Daoy (cell line): ENCODE measurements around the gene HAPSTR1. TPM values are rescaled to one million over a fixed set of nuclear protein-coding genes. Genes with fewer than 3 reads are reported as not detected.
"Not testable (repeated sequence)": the region's sequence is repeated elsewhere in the genome, so short reads cannot be mapped to it uniquely, and the experiment has no call there.

ENCODE experiments used
- DNase-seq: peaks from one replicate; pipeline ENCODE4 v3.0.0-alpha.2; 2015; ENCODE audit warnings: low read depth
- total RNA-seq: library from RNA; depleted of rRNA; stranded (reverse); fragments of >200 nt; shearing (Covaris generic); gene quantifications from 2 replicates; pipeline ENCODE4 v1.2.3, GENCODE V29; 2014

The HAPSTR1 gene
- total RNA-seq, 1 experiment from 2014 or later = 29.1 TPM

DNA sequence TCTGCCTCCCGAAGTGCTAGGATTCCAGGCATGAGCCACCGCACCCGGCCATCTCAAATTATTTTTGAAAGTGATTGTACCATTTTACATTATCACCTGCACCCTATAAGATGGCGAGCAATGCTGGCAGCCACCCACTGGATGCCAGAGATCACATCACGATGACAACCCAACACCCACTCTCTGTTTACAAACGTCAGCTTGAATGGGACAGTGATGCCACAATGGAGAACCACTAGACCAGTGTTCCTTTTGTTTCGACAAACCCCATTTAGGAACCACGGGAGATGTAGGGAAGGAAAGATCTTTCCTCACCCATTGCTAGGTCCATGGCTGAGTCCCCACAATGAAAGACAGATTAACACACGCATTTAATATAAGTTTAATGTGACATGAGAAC lies 20.1 kb upstream of the HAPSTR1 start:
- DNase-seq = no peak

DNA sequence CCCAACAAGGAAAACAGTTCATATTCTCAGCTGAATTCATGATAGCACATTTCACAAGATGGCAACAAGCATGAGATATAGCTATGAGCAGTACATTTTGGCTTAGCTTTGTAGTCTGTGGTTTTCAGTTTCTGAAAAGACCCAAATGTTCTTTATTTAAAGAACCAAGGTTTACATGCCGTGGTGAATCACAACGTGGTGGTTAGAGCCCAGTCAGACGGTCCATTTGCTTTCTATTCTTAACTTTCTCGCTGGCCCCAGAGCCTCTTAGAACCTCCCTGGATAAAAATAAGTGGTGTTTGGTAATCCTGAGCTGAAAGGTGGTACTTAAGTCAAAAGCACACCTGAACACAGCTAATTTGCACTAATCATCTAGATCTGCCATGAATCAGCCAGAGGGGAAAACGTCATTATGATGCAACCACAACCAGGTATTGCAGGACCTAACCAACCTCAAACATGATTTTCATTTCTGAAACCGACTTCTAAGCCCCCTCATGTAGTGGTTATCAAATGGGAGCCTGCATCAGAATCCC lies 18.6 kb upstream of the HAPSTR1 start:
- peak; percentile 54 for DNase-seq

DNA sequence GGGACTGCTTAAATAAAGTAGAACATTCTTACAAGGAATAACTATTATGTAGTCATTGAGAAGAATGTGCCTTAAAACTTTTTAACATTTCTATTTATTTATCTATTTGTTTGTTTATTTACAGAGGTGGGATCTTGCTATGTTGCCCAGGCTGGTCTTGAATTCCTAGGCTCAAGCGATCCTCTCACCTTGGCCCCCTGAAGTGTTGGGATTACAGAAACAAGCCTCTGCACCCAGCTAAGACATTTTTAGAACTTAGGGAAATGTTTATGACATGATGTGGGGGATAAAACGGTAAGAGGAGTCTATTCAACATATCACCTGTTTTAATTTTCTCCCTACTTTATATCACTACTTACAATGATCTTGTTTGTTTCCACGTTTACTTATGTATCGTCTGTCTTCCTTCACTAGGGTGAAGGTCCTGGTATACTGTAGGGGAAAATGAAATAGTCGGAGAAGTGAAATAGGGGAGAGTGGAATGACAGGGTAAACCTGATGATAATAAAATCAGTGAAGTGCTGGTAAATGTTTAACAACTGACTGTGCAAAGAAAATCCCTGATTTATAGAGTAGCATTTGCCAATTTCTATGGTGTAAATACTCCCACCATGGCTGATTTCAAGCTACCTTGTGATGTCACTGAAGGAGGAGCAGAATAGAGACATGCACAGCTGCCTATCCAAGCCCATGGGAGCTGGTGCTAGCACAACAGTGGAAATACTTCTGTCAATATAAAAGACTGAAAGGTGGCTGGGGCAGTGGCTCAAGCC lies 16.0 kb upstream of the HAPSTR1 start:
- no peak for DNase-seq

DNA sequence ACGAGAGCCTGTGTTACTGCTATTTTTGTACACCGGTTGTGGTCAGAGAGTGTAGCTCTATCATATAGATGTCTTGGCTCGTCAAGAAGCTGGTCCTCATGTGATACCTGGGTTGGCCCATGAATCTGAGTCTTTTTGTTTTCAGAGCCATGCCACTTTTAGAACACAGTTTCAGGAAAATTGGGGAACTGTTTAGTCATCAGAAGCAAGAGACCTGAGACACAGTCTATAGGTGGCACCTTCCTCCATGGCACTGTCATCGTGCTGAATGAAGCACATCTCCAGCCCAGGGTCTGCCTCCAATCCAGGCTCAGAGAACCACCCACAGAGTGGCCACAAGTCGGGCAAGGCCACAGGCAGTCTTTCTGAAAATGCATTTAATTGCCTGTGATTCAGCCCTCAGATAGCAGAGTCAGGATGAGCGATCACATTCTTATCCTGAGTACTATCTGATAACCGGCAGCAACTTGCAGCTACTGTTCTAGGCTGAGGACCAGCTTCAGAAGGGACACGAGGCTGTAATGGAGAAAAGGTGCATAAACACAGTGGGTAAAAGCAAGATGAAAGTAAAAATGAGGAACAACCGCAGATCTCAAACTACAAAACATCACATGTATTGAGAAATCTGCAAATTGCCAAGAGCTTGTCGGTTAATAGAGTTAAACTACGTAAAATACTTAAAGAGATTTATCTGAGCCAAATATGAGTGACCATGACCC lies 14.2 kb upstream of the HAPSTR1 start:
- peak; percentile 79 for DNase-seq

DNA sequence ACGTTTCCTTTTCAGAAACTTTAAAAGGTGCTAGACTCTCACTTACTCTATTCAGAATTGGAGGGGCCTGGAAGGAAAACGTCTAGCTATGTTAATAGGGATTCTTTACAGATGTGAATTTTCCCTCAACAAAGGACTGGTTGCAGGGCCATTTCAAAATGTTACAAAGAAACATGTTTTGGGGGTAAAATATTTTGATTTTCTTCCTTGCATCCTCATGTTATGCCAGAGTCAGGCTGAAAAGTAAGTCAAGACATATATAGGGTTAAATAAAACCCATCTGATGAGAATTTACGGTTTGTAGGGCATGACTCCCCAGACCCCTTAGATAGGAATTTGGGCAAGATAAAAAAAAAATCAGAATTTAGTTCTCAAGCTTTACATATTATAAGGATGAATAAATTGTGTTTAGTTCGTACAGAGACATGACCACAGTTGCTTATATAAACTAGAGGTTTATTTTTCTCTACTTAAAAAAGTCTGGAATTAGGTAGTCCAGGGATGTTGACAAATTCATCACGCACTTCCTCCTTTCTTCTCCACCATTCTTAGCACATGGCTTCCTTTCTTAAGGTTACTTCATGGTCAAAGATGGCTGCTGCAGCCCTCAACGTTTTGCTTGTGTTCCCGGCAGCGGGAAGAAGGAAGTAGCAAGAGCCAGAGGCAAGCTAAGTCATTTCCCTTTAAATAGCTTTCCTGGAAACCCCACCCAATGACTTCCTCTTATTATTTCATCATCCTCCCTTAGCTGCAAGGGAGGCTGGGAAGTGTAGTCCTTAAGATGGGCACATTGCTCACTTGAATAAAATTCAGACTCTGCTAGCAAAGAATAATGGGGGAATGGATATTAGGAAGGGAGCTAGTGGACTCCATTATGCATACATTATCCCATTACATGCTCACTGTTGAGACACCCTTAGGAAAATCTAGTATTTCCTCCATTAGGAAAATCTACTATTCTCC lies 12.7 kb upstream of the HAPSTR1 start:
- DNase-seq = peak; percentile 69

DNA sequence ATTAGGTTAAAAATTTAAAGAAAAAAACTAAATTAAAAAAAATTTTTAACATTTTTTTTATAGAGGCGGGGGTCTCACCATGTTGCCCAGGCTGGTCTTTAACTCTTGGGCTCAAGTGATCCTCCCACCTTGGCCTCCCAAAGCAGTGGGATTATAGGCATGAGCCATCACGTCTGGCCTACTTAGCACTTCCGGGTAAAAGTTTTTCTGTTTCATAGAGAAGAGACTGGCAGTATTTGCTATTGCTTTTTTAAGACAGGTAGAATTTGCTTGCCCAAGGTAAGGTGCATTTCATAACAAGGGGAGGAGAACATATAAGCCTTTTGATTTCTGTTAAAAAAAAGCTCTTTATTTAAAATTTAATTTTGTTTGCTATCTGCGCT lies 12.0 kb upstream of the HAPSTR1 start:
- DNase-seq = no peak

DNA sequence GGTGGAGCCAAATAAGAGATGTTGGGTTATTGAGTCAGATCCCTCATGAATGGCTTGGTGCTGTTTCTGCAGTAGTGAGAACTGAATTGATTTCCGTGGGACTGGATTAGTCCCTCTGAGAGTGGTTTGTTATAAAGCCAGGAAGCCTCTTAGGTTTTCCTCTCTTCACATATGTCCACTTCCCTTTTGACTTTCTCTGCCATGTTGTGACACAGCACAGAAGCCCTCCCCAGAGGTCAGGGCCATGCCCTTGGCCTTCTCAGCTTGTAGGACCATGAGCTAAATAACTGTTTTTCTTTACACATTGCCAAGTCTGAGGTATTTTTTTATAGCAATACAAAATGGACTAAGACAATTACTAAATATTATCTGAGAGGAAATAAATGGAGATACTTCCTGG lies 10.3 kb upstream of the HAPSTR1 start:
- DNase-seq = no peak

DNA sequence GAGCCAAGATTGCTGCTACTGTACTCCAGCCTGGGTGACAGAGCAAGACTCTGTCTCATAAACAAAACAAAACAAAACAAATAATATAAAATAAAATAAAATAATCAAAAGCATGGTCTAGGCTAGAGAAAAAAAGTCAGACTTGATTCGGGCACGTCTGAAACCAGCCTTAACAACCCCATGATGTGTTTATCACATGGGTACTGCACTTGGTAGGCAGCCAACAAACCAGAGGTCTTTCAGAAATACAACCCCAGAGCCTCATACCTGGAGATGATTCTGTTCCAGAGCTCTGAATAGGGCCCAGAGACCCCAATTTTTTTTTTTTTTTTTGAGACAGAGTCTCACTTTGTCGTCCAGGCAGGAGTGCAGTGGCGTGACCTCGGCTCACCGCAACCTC lies 9.6 kb upstream of the HAPSTR1 start:
- no peak for DNase-seq

DNA sequence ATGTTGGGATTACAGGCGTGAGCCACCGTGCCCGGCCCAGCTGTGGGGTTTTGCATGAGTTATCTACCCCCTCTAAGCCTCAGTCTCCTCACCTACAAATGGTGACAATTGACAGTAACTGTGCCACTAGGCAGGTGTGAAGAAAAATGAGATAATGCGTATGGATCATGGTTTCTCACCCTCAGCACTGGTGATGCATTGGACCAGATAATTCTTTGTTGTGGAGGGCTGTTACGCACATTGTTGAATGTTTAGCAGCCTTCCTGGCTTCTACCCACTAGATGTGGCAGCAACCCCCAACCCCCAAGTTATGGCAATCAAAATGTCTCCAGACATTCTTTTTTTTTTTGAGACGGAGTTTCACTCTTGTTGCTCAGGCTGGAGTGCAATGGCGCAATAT lies 9.0 kb upstream of the HAPSTR1 start:
- no peak for DNase-seq

DNA sequence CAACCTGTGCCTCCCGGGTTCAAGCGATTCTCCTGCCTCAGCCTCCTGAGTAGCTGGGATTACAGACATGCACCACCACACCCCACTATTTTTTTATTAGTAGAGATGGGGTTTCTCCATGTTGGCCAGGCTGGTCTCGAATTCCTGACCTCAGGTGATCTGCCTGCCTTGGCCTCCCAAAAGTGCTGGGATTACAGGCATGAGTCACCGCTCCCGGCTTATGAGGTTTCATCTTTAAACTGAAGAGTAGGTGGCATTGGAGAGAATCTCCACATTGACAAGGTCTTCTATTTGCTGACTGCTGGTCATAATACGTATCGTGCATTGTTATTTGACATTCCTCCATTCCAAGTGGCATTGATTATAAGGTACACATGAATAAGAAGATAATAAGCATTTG lies 3.7 kb upstream of the HAPSTR1 start:
- DNase-seq = not testable (repeated sequence)

DNA sequence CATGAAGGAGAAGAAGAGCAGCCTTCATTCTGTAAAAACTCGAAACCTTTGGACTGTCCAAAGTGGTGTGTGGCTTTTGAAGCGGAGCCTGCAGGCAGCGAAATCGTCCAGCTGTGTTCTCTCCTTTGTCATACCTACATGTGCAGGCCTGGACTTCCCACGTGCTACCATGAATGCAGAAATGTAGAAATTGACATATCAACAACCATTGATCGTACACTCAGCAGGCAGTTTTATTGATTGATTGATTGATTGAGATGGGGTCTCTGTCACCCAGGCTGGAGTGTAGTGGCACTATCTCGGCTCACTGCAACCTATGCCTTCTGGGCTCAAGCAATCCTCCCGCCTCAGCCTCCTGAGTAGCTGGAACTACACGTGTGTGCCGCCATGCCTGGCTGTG lies 2.6 kb upstream of the HAPSTR1 start:
- DNase-seq = no peak

DNA sequence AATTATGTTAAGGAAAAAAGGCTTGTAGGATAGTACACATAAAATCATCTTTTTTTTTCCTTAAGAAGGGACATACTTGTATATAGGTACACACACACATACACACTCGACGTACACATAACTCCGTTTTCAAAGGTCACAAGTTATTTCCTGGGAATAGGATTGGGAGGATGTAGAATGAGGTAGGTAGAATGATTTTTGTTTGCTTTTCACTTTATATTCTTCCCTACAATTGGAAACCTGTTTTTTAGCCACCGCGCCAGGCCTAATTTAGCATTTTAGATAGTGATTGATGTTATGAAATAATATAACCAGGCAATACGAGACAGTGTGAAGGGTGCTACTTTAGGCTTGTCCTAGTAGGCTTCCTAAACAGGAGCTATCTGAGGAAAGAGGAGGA lies 1.8 kb upstream of the HAPSTR1 start:
- DNase-seq = no peak

DNA sequence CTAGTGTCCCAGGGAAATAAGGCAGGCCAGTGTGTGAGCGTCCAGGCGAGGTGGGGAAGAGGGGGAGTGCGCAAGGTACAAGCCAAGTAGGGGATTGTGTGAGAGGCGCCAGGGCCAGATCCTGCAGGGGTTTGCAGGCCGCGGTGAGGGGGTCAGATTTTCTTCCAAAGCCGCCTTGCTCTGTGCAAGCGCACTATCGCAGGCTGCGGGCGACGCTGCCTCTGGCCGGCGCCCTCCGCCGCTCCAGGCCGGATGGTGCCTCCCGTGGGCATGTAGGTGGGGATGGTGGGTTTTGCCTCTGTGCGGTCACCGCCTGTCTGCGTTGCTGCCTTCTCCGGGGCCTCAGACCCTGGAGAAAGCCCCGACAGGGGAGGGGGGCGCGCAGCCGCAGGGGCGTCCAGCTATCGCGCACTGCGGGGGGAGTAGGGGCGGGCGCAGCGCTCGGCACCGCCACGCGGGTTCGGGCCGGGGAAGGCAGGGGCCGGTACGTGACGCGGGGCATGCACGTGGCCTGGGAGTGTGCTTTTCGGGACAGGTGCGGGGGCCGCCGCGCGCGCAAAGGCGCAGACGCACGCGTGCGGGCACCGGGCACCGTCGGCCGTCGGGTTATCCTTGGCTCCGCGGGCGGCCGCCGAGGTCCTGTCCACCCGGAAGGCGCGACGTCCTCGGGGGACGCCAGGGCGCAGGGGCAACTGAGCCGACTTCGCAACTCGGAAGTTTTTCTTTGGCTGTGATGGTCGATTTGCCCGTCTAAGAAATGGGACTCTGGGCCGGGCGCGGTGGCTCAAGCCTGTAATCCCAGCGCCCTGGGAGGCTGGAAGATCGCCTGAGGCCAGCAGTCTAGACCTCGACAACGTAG lies 1.1 kb upstream of the HAPSTR1 start:
- DNase-seq = no peak

DNA sequence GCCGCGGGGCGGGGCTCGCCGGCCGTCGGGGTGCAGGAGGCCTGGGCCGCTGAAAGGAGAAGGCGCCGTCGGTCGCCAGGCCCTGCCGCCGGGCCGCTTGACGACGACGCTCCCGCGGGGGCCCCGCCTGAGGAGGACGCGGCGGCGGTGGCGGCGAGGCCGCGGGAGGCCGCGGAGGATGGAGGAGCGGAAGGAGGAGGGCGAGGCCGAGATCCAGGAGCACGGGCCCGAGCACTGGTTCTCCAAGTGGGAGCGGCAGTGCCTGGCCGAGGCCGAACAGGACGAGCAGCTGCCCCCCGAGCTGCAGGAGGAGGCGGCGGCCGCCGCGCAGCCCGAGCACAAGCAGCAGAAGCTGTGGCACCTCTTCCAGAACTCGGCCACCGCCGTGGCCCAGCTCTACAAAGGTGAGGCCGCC lies 430 bp downstream of the HAPSTR1 start:
- DNase-seq = peak; percentile 46

DNA sequence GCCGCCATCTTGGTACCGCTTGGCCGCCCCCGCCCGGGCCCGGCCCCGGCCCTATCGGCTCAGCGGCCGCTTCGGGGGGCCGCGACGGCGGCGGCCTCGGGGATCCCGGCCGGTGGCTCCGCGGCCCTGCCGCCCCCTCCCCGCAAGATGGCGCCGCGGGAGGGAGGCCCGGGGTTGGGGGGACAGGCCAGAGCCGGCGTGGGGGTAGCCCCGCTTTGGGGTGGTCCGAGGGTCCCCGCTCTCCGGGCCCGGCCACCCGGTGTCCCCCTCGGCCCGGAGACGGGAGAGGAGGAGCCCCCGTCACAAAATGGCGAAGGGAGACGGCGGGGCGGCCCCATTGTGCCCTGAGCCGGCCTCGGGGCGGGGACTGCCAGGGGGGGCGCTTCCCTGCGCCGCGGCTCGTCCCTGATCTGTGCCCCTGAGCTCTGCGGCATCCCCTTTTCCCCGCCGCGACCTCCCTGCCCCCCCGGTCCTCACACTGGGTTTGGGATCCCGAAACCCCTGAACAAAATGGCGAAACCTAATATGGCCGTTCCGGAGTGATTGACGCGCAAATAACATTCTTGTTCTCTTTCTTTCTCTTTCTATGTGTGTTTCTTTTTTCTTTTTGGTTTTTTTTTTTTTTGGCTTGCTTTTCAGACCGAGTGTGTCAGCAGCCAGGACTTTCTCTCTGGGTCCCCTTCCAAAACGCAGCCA lies 986 bp downstream of the HAPSTR1 start:
- peak; percentile 35 for DNase-seq

DNA sequence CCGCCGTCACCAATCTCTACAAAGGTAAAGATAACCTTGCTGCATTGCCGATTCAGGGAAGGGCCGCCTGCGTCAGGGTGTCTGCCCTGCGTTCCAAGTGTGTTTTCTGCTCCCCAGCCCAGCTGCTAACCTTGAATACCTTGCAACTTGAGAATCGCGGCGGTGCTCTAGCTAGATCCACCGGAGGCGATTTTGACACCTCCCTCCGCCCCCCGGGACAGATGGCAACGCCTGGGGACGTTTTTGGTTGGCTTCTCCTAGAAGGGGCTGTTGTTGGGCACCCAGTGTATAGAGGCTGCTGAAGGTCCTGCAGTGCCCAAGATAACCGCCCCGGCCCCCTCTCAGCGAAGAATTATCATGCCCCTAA lies 1.5 kb downstream of the HAPSTR1 start:
- peak; percentile 13 for DNase-seq

DNA sequence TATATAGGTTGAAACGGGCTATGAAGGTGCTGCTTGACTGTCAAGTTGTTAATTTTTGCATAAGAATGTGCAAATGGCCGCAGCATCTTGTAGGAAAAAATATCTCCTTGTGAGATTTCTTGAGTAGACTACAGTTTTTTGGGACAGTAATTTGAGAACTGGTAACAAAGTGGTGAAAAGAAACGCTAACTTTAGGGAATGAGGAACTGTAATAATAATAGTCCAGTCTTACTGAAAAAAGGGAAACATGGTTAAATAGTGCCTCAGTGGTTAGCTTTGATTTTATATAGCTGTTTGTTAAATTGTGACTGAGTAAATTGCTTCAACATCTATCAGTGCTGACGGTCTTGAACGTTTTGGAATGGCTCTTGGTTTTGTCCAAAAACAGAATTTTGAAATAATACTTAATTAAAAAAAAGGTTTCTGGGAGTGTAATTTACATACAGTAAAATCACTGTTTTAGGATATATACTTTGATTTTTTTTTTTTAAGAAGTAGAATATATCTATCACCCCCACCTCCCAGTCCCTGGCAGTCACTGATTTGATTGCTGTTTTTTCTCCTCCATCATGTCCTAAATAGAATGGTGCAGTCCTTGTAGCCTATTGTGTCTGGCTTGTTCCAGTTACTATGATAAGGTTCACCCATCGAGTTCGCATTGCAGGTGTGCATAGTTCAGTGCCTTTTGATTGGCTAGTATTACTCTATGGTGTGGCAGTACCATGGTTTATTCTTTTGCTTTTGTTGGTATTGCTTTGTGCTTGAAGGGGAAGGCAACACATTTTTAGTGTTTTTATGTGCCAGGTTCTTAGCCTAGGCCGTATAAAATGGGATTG lies 2.8 kb downstream of the HAPSTR1 start:
- DNase-seq = no peak

DNA sequence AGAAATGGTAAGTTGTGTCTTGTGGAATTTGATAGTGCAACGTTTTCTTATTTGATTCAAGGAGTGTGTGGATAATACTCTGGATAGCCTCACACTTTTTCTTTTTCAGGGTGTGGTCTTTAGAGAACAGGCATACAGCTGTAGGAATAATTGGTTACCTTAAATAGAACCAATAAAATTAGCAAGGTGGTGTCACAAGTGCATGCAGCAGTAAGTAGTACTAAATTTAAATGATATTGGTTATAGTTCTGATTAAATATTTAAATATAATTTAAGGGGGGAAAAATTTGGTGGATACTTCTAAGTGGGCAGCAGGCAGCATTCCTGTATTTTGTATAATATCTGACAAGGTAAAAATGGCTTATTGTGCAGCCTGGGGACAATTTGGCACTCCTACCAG lies 3.7 kb downstream of the HAPSTR1 start:
- no peak for DNase-seq

DNA sequence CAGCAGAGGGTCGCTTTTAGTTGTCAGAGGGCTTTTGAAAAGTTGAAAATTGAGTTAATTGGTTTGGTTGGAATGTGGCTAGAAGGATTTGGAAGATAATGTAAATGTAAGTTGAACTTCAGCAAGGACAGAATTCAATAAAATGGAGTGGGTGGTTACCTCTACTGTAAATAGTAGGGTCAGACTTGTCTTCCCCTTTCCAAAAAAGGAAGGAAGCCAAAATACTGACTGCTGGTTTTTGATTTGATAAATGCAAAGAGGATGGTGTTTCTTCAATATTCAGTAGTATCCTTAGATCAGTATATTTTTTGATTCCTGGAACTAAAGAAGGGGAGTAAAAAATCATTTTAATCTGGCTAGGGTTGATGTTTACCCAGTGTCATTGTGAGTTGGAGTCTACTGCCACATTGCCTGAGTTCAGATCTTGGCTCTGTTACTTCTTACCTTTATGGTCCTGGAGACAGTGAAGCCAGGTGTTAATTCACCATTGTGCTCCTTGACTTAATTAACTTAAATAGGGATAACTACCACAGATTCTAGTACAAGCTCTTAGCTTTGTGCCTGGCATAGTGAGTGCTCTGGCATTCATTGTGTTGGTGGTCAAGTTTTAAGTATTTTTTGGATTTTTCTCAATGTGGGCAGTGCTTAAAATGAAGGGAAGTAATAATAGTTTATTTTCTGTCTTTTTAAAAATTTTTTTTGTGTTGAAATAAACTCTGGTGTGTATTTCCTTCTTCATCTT lies 4.4 kb downstream of the HAPSTR1 start:
- no peak for DNase-seq
